NCI-H510A treated with DMSO at 0.1 percent for 48 hours (cell line): Measurements from ENCODE around the gene PNCK.

Source experiments
- DNase-seq: peaks from one replicate; lab custom pipeline; 2025; lab: John Stamatoyannopoulos, UW

The PNCK gene

DNA sequence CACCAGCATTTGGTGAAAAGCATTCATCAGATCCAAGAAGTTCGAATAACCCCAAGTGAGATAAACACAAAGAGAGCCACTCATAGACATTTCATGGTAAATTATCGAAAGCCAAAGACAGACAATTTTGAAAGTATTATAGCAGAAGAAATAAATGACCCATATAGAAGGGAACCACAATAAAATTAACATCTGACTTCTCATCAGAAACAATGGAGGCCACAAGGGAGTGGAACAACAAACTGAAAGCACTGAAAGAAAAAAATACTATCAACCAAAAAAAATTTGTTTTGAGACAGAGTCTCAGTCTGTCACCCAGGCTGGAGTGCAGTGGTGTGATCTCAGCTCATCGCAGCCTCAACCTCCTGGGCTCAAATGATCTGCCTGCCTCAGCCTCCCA lies 14.3 kb downstream of the PNCK start:
- no peak for DNase-seq

DNA sequence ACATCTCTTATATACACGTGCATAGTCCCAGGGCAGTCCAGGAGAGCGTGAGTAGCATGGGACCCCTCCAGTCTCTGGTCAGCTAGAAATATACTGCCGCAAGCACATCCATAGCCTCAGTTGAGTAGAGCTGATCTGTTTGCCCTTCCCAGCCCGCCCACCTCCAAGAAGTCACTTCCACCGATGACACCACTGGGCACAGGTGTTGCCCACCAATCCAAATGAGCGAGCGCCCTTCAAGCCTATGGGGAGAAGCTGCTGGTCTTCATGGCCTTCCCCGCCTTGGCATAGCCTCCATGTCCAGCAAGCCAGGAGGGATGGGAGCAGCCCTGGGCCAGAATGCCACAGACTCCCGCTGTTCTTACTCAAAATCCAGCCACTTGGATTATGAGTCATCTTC lies 16.5 kb downstream of the PNCK start:
- DNase-seq = no peak

DNA sequence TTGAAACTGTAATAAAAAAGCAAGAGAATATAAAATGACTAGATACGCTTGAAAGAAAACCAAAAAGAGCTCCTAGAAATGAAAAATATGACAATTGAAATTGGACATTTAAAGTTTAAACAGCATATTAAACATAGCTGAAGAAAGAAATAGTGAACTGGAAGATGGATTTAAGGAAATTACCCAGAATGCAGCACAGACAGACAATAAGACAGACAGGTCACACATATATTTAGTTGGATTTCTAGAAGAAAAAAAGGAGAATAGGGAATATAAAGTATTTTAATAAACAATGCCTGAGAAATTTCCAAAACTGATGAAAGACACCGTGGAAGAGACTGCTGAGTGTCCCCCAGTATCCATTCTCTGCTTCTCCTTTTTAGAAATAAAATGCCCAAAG lies 20.1 kb downstream of the PNCK start:
- no peak for DNase-seq

DNA sequence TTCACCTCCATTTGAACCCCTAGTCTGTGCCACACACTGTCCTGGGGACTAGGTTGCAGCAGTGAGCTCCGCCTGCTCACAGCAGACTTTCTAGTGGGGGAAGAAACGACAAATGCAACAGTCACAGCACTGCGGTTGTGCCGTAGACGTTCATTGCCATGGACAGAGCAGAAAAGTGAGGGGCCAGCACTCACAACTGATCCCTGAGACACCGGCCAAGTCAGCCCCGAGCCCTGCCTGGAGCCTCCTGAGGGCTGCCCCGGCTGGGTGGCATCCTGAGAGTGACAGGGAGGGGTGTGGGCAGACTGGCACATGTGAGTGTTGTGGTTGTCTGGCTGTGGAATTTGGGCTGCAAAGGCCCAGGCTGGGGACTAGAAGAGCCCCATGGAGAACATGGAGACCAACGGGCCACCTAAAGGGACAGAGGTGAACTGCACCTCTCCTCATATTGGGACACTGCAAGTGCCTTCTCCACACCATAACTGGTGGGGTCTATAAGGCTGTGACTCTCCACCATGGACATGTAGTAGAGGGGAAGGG lies 22.0 kb downstream of the PNCK start:
- no peak for DNase-seq

DNA sequence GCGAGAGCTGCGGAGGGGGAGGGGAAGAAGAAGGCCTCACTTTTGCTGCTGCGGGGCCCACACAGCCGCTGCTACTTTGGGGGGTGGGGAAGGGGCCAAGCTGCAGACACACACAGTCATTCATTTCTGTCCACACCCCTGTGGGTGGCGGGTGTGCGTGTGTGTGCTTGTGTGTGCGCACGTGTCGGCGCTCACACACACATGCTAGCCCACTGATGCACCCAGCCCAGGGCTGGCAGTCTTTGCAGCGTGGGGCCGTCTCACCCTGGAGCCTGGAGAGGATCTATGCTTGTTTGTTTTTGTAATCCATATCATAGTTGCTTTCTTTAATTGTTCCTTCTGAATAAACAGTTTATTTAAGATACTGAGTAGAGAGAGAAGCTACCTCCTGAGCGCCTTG lies 22.7 kb downstream of the PNCK start:
- DNase-seq = no peak

DNA sequence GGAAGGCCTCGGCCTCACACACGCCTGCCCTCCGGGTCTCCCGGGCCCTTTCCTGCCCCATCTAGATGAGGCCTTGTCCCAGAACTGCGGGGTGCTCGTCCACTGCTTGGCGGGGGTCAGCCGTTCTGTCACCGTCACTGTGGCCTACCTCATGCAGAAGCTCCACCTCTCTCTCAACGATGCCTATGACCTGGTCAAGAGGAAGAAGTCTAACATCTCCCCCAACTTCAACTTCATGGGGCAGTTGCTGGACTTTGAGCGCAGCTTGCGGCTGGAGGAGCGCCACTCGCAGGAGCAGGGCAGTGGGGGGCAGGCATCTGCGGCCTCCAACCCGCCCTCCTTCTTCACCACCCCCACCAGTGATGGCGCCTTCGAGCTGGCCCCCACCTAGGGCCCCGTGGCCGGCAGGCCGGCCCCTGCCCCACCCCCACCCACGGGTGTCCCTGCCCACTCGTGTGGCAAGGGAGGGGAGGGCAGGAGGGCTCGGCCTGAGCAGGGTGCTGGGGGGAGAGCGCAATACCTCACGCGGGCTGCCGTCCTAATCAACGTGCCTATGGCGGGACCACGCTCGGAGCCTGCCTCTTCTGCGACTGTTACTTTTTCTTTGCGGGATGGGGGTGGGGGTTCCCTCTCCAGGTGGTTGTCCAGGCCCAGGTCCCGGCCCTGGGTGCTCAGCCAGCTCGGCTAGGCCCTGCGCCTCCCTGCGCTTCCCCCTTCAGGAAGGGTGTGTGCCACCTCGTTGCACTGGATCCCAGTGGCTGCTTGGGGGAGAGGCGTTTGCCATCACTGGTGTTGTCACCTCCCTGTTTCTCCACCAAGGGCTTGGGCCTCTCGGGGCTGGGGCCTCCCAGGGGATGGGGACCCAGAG lies 23.5 kb downstream of the PNCK start:
- no peak for DNase-seq

DNA sequence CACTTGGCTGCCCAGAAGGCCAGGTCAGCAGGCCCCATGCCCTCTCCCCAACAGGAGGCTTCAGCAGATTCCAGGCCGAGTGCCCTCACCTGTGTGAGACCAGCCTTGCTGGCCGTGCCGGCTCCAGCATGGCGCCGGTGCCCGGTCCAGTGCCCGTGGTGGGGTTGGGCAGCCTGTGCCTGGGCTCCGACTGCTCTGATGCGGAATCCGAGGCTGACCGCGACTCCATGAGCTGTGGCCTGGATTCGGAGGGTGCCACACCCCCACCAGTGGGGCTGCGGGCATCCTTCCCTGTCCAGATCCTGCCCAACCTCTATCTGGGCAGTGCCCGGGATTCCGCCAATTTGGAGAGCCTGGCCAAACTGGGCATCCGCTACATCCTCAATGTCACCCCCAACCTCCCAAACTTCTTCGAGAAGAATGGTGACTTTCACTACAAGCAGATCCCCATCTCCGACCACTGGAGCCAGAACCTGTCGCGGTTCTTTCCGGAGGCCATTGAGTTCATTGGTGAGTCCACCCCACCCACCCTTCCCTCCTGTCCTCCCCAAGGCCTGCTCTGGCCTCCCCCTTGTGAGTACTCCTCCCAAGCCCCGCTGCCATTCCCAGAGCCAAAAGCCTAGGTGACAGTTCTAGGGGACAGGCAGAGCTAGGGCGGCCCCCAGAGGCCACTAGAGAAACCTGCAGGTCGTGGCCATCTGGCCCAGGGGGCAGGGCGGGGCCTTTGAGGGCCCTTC lies 24.3 kb downstream of the PNCK start:
- DNase-seq = no peak

DNA sequence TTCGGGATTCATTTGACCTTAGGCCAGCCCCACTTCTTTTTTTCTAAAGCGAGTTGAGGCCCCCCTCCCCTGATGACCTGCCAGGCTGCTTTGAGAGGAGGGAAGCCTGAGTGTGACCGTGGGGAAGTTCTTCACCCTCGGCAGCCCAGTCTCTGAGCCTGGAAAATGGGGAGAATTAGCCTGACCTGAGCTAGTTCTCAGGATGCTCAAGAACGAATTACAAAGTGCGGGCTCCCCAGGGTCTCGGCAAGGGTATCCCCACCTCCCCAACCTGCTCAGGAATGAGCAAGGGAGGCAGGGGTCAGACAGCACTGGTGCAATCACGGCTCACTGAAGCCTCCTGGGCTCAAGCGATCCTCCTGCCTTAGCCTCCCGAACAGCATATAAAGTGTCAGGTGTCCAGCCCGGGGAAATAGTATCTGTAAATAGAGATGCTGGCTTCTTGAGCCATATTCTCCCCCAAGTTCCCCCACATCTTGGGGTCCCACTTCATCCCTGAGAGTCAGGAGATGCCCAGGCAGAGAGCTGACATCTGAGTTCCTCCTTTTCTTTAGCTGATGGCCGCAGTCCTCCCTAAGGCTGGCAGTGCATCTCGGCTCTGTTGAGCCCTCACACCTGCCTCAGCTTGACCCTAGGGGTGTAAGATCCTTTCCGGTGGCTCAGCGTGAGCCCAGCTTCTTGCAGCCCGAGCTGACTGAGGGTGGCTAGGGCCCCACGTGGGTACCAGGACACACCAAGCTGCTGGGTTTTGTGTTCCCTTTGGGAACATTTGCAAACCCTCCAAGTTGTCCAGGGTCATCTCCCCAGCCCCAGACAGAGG lies 25.0 kb downstream of the PNCK start:
- no peak for DNase-seq

DNA sequence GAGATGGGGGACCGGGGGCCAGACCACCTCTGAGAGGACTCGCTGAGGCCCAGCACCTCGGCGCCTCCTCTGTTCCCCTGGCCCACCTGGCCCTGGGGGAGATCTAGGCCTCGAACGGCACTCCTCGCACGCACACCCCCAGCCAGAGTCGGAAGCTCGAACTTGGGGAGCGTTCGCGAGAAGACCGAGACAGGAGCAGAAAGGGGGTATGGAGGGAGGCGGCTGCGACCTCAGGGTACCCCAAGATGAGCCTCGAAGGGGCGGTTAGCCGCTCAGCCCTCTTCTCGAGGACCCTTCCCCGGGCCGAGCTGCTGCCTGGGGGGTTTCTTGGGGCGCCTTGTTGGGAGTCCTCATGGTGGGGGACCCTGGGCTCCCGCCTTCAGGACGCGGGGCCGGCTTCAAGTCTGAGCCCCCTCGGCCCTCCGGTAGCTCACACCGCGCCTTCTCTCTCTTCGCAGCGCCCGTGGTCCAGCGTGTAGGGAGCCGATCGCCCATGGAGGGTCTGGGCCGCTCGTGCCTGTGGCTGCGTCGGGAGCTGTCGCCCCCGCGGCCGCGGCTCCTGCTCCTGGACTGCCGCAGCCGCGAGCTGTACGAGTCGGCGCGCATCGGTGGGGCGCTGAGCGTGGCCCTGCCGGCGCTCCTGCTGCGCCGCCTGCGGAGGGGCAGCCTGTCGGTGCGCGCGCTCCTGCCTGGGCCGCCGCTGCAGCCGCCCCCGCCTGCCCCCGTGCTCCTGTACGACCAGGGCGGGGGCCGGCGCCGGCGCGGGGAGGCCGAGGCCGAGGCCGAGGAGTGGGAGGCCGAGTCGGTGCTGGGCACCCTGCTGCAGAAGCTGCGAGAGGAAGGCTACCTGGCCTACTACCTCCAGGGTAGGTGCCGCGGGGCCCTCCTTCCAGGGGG lies 25.9 kb downstream of the PNCK start:
- DNase-seq = no peak

DNA sequence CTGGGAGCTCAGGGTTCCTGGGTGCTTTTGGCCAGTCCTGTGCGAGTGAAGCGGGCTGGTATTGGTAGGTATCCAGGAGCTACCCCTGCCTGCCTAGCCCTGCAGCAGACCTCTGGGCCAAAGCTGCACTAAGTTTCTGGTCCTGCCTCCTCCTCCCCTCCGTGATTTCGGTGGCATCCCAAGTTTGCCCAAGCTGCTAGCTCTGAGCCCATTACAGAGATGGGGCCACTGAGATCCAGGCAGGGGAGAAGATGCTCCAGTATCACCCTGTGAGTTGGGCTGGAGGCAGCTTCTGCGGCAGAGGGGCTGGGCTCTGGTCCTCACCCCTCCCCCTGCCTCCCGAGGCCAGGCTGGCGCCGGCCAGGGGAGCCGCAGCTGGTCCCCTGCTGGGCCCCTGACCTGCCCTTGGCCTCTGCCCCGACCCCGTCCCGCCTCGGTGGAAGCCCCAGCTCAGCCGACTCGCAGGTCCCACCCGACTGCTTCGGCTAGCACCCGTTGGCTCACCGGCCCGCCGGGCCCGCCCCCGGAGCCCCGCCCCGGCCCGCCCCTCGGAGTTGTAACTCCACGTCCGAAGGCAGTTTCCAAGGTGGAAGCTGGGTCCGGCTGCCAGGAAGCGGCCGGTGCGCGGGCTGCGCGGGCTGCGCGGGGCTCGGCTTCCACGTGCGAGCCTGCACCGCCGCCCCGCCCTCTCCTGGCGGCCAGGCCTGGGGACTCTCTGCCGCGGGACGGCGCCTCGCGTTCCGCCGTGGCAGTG lies 26.8 kb downstream of the PNCK start, which contains the start of gene DUSP9:
DUSP9 (plus strand) TSS at position 584 of the 754 bp plus-strand sequence. CDS start 751 bp downstream, outside the sequence.
- DNase-seq = no peak

DNA sequence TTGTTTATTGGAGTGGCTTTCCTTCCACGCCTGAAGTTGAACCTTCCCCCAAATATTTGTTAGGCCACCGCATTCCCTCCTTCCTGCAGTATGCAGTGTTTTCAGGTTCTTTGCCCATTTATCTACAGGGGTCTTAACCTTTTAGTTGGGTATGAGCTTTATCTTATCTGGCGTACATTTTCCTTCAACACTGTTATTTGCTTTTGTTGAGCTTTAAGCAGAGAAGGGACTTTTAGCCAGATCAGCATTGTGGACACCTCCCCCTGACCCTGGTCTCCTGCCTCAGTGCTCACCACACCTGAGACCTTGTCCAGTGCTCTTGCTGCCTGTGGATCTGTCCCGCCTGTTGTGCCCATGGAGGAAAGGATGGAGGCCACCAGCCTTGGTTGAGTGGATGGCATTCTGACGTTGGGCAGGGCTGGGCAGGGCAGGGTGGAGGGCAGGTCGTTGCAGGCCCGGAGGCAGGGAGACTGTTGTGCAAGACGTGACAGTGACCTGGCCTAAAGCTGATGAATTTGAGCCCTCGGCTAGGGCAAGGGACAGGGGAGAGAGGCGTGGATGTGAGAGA lies 27.6 kb downstream of the PNCK start:
- no peak for DNase-seq

DNA sequence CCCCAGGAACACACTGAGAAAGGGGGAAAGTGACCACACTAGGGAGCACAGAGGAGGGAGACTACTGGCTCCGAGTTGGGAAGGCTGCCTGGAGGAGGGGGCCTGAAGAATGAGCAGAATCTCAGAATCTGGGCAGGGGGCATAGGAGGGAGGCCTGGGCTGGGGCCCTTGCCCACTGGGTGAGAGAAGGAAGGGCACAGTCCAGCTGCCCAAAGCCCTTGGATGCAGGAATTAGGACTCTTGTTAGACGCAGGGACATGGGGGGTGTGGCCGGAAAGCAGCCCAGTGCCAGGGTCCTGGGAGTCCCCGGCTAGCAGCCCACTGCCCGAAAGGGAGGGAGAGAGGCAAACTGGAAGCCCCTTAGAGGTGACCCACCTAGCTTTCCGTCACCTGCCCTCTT lies 28.5 kb downstream of the PNCK start:
- no peak for DNase-seq

DNA sequence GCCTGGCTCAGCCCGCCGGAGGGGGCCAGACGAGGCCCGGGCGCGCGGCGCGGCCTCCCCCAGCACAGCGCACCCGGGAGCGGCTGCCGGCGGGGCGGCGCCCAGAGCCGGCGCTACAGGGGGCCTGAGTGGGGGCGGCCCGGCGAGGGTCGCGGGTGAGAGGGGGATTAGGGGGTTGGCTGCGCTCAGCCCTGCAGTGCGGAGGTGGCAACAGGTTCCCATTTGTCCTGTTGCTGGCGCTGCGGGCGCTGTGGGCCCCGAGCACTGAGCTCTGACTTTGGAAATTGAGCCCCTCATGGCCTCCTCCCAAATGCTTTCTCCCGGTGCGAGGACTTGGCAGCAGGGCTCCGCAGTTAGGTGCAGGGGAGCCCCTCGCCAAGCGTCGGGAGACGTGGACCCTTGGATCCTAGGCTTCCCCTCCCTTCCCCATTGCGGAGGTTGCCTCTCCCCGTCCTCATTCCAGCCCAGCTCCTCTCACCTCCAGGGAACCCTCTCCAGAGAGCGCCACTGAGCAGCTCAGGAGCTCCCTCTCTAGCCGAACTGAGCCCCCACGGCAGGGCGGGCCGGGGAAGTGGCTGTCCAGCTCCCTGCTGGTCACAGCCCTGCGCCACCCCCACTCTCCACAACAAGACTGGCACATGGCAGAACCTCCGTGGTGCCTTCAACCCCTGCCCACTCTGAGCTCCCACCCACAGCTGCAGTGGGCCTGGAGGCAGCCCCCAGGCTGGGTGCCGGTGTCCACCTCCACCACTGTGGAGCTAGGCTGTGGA lies 29.1 kb downstream of the PNCK start:
- DNase-seq = no peak

DNA sequence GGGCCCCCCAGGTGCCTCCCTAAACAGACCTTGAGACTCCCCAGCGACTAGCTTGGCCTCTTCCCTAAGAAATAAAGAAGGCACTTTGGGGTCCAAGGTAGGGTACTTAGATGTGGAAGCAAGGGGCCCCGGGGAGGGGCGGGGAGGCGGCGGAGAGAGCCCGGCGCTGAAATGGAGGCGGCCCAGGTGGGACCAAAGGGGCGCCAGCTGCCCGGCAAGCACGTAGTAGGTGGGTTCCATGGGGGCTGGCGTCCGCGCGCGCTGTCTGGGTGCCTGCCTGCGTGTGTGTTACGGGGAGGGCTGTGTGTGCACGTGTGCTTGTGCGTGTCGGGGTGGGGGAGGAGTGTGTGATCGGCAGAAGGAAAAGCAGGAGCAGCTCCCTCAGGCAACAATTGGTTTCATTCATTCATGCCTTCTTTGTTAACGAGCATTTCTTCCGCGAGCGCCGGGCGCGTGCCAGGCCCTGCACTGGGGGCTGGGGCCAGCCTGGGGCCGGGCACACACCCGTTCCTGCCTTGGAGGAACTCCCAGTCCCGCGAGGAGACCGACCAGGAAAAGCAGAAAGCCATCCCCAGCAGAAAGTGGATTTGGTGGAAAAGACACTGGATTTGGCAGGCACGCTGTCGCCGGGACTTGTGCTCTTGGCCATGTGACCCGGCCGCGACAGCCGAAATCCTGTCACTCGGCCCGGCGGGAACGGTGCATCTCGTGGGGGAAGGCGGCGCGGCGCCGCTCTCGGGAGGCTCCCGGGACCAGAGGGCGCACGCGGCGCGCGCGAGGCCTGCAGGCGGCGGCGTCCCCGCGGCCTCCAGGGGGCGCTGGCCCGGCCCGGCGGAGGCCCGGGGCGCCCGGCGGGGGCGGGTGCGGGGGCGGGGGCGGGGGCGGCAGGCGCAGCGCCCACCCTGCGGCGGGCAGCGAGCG lies 29.9 kb downstream of the PNCK start:
- DNase-seq = no peak

DNA sequence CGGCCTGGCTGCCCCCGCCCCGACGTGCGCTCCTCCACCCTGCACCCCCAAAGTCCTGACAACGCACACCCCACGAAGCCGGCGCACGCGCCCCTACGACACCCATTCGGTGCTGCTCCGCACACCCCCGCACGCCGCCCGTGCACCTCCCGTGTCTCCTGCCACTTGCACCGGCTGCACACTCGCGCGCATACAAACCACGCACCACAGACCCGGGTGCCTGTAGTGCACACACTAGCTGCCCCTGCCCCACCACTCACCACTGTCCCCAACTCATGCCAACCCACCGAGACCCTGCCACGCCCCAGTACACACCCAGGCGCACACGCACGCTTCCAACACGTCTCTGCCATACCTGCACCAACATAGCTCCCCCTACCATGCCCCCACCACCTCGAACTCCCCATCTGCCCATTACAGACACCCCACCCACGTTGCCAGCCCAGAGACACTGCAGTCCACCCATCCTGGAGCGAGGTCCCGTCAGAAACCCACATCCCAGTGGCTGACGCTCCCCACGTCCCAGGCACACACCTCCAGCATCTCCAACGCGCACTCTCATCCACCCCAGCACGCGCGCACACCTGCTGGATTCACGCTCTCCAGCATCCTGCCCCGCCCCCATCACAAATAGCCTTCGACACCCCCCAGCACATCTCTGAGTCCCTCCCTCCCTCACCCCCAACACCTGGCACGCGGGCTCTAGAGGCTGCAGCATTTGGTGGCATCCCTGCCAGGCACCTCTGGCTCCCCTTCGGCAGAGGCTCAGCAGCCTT lies 30.8 kb downstream of the PNCK start:
- no peak for DNase-seq

DNA sequence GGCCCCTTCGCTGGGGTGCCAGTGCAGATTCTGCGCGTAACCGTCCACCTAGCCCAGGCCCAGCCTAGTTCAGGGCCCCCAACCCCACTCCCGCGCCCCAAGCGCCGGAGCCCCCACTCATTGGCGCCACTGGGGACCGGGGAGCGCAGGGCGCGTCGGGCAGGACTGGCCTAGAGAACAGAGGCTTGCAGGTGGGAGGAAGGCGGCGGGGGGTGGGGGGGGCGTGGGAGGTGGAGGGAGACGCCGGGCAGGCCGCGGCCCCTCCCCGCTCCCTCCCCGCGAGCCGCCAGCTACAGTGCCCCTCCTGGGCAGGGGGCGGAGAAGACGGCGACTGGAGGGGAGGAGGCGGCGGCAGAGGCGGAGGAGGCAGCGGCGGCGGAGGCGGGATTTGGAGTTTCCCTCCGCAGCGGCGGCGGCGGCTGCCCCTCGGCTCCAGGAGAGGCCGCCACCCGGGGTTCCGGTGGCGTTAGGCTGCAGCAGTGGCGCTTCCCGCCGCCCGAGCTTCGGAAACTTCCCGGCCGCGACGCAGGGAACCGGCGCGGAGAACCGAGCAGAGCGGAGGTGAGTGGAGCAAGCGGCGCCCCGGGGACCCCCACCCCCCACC lies 31.5 kb downstream of the PNCK start:
- DNase-seq = no peak

DNA sequence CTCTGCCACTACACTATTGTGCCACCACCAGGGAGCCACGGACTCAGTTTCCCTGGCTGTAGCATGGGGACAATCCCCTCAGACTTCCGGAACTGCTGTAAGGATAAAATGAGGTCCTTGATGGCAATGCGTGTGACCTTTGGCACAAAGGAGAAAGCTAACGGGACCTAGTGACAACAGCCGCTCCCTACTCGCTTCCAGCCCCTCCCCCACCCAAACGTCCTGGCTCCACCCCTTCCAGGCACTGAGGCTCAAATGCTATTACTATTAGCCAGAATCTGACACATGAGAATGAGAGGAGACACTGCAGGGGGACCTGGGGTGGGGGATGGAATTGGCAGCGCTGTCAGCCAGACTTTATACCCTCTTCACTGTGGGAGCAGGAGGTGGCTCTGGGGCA lies 32.0 kb downstream of the PNCK start:
- no peak for DNase-seq
